RWPE1 (cell line): ENCODE data around the gene RCC2.
"Not testable (repeated sequence)": the region's sequence is repeated elsewhere in the genome, so short reads cannot be mapped to it uniquely, and the experiment has no call there.

Source experiments
- CTCF ChIA-PET: fragments of 350-600 bp; sonication (Branson Sonifier 250); formaldehyde crosslinking; extraction: SDS; loops from one replicate; lab custom pipeline; 2021; lab: Yijun Ruan, JAX
- POLR2A ChIA-PET: fragments of 400-600 bp; formaldehyde crosslinking; extraction: SDS; loops from one replicate; lab custom pipeline; 2020; ENCODE audit warnings: antibody characterized with exemption; ENCODE audit not compliant: low non-redundant PET; lab: Yijun Ruan, JAX
- DNase-seq: peaks from one replicate; pipeline ENCODE4 v3.0.0; 2012; ENCODE audit warnings: low spot score
- H3K27ac ChIP-seq: fragments of 450-650 bp; 2 replicates; pipeline ENCODE4 v1.5.1; 2017
- CTCF ChIP-seq: fragments of 450-650 bp; conservative IDR thresholded peaks from 2 replicates; pipeline ENCODE4 v1.5.1; 2017; ENCODE audit warnings: low read depth, mild to moderate bottlenecking

Gene RCC2

GRCh38 chr1:17472814-17473213 lies 33.3 kb upstream of the RCC2 start:
- no peak for TF ChIP-seq CTCF
- H3K27ac ChIP-seq = no peak overlapping the region
- ChIA-PET CTCF (interaction anchor here (0.7 kb wide), 1 partner anchor 32 kb away, joined by 7 read pairs; no protein-coding TSS in a partner anchor), POLR2A (no interaction called here)
- DNase-seq = no peak

- POLR2A ChIA-PET = no interaction called here
- CTCF ChIA-PET = no interaction called here
- no peak for TF ChIP-seq CTCF
- no peak overlapping the region for H3K27ac ChIP-seq
- no peak for DNase-seq
Measured at GRCh38 chr1:17471393-17471792, 31.9 kb upstream of the RCC2 start.

- H3K27ac ChIP-seq = no peak overlapping the region
- TF ChIP-seq CTCF = no peak
- DNase-seq = no peak
- POLR2A ChIA-PET = no interaction called here
- CTCF ChIA-PET = no interaction called here
Measured at GRCh38 chr1:17470021-17470799, 30.7 kb upstream of the RCC2 start.

GRCh38 chr1:17468357-17469265 lies 29.1 kb upstream of the RCC2 start:
- not testable (repeated sequence) for DNase-seq
- ChIA-PET POLR2A (interaction anchor here (0.6 kb wide), 1 partner anchor 11 kb away, joined by 6 read pairs; no protein-coding TSS in a partner anchor), CTCF (interaction anchor here (0.6 kb wide), 1 partner anchor 8 kb away, joined by 4 read pairs; no protein-coding TSS in a partner anchor)
- H3K27ac ChIP-seq = peak overlapping the region; percentile 1; the same call in 1 of the 2 replicates

GRCh38 chr1:17466359-17466758 lies 26.9 kb upstream of the RCC2 start:
- POLR2A ChIA-PET = no interaction called here
- no peak for DNase-seq
- TF ChIP-seq CTCF = no peak
- CTCF ChIA-PET = interaction anchor here (0.5 to 0.9 kb wide), 2 partner anchors 14 to 36 kb away, joined by 3 to 5 read pairs; no protein-coding TSS in a partner anchor
- H3K27ac ChIP-seq = no peak overlapping the region

DNA sequence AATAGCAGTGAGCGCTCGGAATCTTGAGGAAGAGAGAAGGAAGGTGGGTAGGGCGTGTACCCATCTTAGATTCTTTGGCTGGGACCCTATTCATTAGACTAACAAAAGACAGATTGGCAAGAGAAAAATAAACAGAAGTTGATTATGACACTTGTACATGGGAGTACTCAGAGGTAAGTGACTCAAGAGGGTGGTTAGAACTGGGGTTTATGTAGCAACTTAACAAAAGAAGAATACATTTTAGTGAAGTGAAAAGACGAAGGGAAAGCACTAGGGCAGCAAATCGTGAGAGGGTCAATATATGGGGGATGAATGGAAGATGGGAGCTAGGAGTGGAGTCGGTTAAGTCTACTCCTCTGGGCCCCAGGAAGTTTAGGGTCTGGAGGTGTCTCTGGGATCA lies 25.8 kb upstream of the RCC2 start:
- no peak overlapping the region for H3K27ac ChIP-seq
- DNase-seq = no peak
- ChIA-PET POLR2A (no interaction called here), CTCF (interaction anchor here (0.6 kb wide), 1 partner anchor 177 kb away, joined by 4 read pairs; no protein-coding TSS in a partner anchor)
- no peak for TF ChIP-seq CTCF
